CD8-positive, alpha-beta memory T cell (primary cell): ENCODE measurements around the gene CCDC61. TPM values are rescaled to one million over a fixed set of nuclear protein-coding genes. Genes with fewer than 3 reads are reported as not detected.

Source experiments
- CTCF ChIA-PET: fragments of 350-600 bp; sonication (Branson Sonifier 250); formaldehyde crosslinking; loops from one replicate; lab custom pipeline; 2021; ENCODE audit warnings: antibody characterized with exemption; lab: Charles Lee
- POLR2A ChIA-PET: fragments of 350-600 bp; sonication (Branson Sonifier 250); formaldehyde crosslinking; loops from one replicate; lab custom pipeline; 2021; ENCODE audit warnings: antibody characterized with exemption; lab: Charles Lee
- DNase-seq, 5 donors: peaks; one replicate each; pipeline versions ENCODE4 v3.0.0 to v3.0.0-alpha.2; 2020 to 2022; ENCODE audit warnings: mixed read lengths in 1 of 5
- H3K27ac ChIP-seq: one replicate; pipeline ENCODE4 v1.7.0; 2013; ENCODE audit warnings: low read depth, mild to moderate bottlenecking, low read length, moderate library complexity
- H3K27me3 ChIP-seq: 2 replicates; pipeline ENCODE4 v1.7.0; 2013; ENCODE audit warnings: low read length, mild to moderate bottlenecking; ENCODE audit not compliant: insufficient read depth, poor library complexity, severe bottlenecking
- H3K36me3 ChIP-seq: 2 replicates; pipeline ENCODE4 v1.7.0; 2013; ENCODE audit warnings: mild to moderate bottlenecking, low read length, moderate library complexity; ENCODE audit not compliant: insufficient read depth
- H3K4me1 ChIP-seq: 2 replicates; pipeline ENCODE4 v1.7.0; 2013; ENCODE audit warnings: mild to moderate bottlenecking, low read length, moderate library complexity; ENCODE audit not compliant: insufficient read depth
- H3K4me3 ChIP-seq: 2 replicates; pipeline ENCODE4 v1.7.0; 2013; ENCODE audit warnings: mild to moderate bottlenecking, low read length
- H3K9me3 ChIP-seq: 2 replicates; pipeline ENCODE4 v1.7.0; 2013; ENCODE audit warnings: mild to moderate bottlenecking, low read length
- H3K27ac Mint-ChIP-seq, 8 donors: one replicate each; pipeline ENCODE4 v1.8.0; 2020 to 2021; ENCODE audit warnings: mixed read lengths in 8 of 8, mild to moderate bottlenecking in 6 of 8, inconsistent platforms in 3 of 8, moderate library complexity in 3 of 8
- H3K27me3 Mint-ChIP-seq, 2 donors: one replicate each; pipeline ENCODE4 v1.8.0; 2020 to 2021; ENCODE audit warnings: mixed read lengths in 2 of 2, mild to moderate bottlenecking in 1 of 2, moderate library complexity in 1 of 2
- H3K36me3 Mint-ChIP-seq, 3 donors: one replicate each; pipeline ENCODE4 v1.8.0; 2020 to 2021; ENCODE audit warnings: mixed read lengths in 3 of 3, inconsistent platforms in 1 of 3, mild to moderate bottlenecking in 1 of 3
- H3K4me1 Mint-ChIP-seq, 3 donors: one replicate each; pipeline ENCODE4 v1.8.0; 2020 to 2021; ENCODE audit warnings: mixed read lengths in 3 of 3, inconsistent platforms in 1 of 3, mild to moderate bottlenecking in 1 of 3
- H3K4me3 Mint-ChIP-seq, 7 donors: one replicate each; pipeline ENCODE4 v1.8.0; 2020 to 2021; ENCODE audit warnings: mixed read lengths in 7 of 7, mild to moderate bottlenecking in 6 of 7, moderate library complexity in 4 of 7, inconsistent platforms in 2 of 7
- H3K9me3 Mint-ChIP-seq, 5 donors: one replicate each; pipeline ENCODE4 v1.8.0; 2020 to 2022; ENCODE audit warnings: mixed read lengths in 5 of 5, mild to moderate bottlenecking in 3 of 5, moderate library complexity in 2 of 5, inconsistent platforms in 1 of 5
- polyA plus RNA-seq: library from polyadenylated mRNA; unstranded; fragments of 300-500 nt; fragmentation: Illumina TruSeq; gene quantifications from one replicate; pipeline ENCODE4 v1.2.3, GENCODE V29; 2021
- total RNA-seq, 2 experiments: library from RNA; stranded (reverse); gene quantifications; one replicate each; pipeline ENCODE4 v1.2.3, GENCODE V29; 2021

Gene CCDC61
- total and polyA plus RNA-seq, 3 experiments from 2014 or later: 13.8 to 23.3 (median 20.0) TPM

GRCh38 chr19:46042252-46042883 lies 47.1 kb downstream of the CCDC61 start:
- Mint-ChIP-seq H3K27me3 (peaks cover 37 to 76% of the 10 kb centered on the region in 2 donors), H3K27ac (no peak overlapping the region), H3K36me3 (peaks cover 0 to 5% (median 0%) of the 10 kb centered on the region in 3 donors), H3K9me3 (peaks cover 0 to 7% (median 3%) of the 10 kb centered on the region in 5 donors), H3K4me1 (no peaks in the 10 kb centered on the region), H3K4me3 (no peak overlapping the region)
- CTCF ChIA-PET: interaction anchor here (1.0 to 1.6 kb wide), 2 partner anchors 14 kb away, joined by 3 to 4 read pairs; no protein-coding TSS in a partner anchor
- Histone ChIP-seq H3K9me3 (no peaks in the 10 kb centered on the region), H3K36me3 (no peaks in the 10 kb centered on the region), H3K27me3 (peaks cover 22% of the 10 kb centered on the region), H3K4me1 (no peaks in the 10 kb centered on the region), H3K4me3 (no peak overlapping the region), H3K27ac (no peak overlapping the region)
- DNase-seq: no peak
- POLR2A ChIA-PET: no interaction called here

- no peaks in the 10 kb centered on the region for H3K4me1 ChIP-seq
- H3K27me3 ChIP-seq: peaks cover 22% of the 10 kb centered on the region
- Mint-ChIP-seq H3K27me3 (peaks cover 43 to 87% of the 10 kb centered on the region in 2 donors), H3K36me3 (peaks cover 0 to 5% (median 0%) of the 10 kb centered on the region in 3 donors), H3K4me1 (no peaks in the 10 kb centered on the region), H3K27ac (no peak overlapping the region), H3K9me3 (peaks cover 0 to 7% (median 3%) of the 10 kb centered on the region in 5 donors), H3K4me3 (no peak overlapping the region)
- no peak overlapping the region for H3K27ac ChIP-seq
- DNase-seq: no peak
- ChIA-PET POLR2A (no interaction called here), CTCF (interaction anchor here (1.6 kb wide), 1 partner anchor 15 kb away, joined by 3 read pairs; no protein-coding TSS in a partner anchor)
- no peaks in the 10 kb centered on the region for H3K36me3 ChIP-seq
- no peaks in the 10 kb centered on the region for H3K9me3 ChIP-seq
- no peak overlapping the region for H3K4me3 ChIP-seq
These were observed 48.3 kb downstream of the CCDC61 start for GRCh38 chr19:46043519-46043918.

DNA sequence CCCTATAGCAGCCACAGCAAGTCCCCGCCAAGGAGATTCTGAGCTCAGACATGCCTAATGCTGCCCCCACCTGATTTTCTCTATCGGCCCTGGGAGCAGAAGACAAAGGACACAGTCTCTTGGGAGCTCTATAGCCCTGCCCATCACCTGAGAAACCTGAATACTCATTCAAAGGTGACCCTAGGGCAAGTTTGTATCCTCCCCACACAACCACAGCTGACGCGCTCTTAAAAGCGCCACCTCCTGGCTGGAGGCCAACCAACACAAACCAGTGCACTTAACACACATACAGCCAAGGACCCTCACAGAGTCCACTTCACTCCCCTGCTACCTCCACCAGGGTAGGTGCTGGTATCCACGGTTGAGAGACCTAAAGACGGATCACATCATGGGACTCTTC lies 54.3 kb downstream of the CCDC61 start:
- Histone ChIP-seq H3K27me3 (peaks cover 14% of the 10 kb centered on the region), H3K4me3 (no peak overlapping the region), H3K36me3 (no peaks in the 10 kb centered on the region), H3K27ac (no peak overlapping the region), H3K4me1 (no peaks in the 10 kb centered on the region), H3K9me3 (no peaks in the 10 kb centered on the region)
- no peak overlapping the region for H3K27ac Mint-ChIP-seq
- H3K36me3 Mint-ChIP-seq: no peaks in the 10 kb centered on the region
- ChIA-PET POLR2A (no interaction called here), CTCF (no interaction called here)
- no peak for DNase-seq
- H3K4me1 Mint-ChIP-seq: no peaks in the 10 kb centered on the region
- no peak overlapping the region for H3K4me3 Mint-ChIP-seq
- H3K9me3 Mint-ChIP-seq: no peaks in the 10 kb centered on the region
- H3K27me3 Mint-ChIP-seq: peaks cover 31 to 85% of the 10 kb centered on the region in 2 donors

GRCh38 chr19:46052896-46053295 lies 57.6 kb downstream of the CCDC61 start:
- POLR2A ChIA-PET: no interaction called here
- Mint-ChIP-seq H3K27me3 (peaks cover 22 to 81% of the 10 kb centered on the region in 2 donors), H3K4me1 (no peaks in the 10 kb centered on the region), H3K27ac (no peak overlapping the region), H3K36me3 (no peaks in the 10 kb centered on the region), H3K4me3 (no peak overlapping the region), H3K9me3 (no peaks in the 10 kb centered on the region)
- Histone ChIP-seq H3K27ac (no peak overlapping the region), H3K4me1 (no peaks in the 10 kb centered on the region), H3K36me3 (no peaks in the 10 kb centered on the region), H3K27me3 (peaks cover 23% of the 10 kb centered on the region), H3K9me3 (no peaks in the 10 kb centered on the region), H3K4me3 (no peak overlapping the region)
- no peak for DNase-seq
- CTCF ChIA-PET: interaction anchor here (0.7 kb wide), 1 partner anchor 439 kb away, joined by 3 read pairs; no protein-coding TSS in a partner anchor

DNA sequence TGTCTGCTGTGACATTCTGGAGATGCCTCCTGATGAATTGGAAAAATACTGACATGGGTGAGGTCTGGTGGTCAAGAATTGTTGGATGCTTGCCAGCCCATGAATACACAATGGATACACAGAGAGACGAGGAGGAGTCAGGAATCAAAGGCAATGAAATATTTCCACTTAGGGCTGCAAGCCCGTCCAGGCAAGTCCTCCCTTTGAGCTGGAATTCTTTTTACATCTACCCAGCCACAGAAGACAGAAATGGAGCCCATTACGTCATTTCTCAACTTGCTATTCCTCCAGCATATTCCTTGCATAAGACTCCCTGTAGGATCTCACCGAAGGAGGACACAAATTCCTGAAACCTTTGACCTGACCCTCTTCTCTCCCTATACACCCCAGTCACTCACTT lies 61.3 kb downstream of the CCDC61 start:
- Mint-ChIP-seq H3K27ac (no peak overlapping the region), H3K36me3 (no peaks in the 10 kb centered on the region), H3K27me3 (peaks cover 24 to 70% of the 10 kb centered on the region in 2 donors), H3K4me3 (no peak overlapping the region), H3K9me3 (peaks cover 0 to 16% (median 8%) of the 10 kb centered on the region in 5 donors), H3K4me1 (no peaks in the 10 kb centered on the region)
- Histone ChIP-seq H3K9me3 (no peaks in the 10 kb centered on the region), H3K27ac (no peak overlapping the region), H3K4me3 (no peak overlapping the region), H3K4me1 (no peaks in the 10 kb centered on the region), H3K36me3 (no peaks in the 10 kb centered on the region), H3K27me3 (peaks cover 9% of the 10 kb centered on the region)
- CTCF ChIA-PET: no interaction called here
- POLR2A ChIA-PET: no interaction called here
- DNase-seq: no peak

DNA sequence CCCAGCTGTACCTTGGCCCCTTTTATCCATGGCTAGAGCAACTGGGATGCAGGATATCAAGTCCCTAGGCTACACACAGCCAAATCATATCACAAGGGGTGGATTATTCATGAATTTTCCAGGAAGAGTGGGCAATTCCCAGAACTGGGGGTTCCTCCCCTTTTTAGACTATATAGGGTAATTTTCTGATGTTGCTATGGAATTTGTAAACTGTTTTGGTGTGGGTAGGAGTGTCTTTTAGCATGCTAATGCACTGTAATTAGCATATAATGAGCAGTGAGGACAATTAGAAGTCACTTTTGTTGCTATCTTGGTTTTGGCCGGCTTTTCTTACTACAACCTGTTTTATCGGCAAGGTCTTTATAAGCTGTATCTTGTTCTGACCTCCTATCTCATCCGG lies 63.5 kb downstream of the CCDC61 start:
- Mint-ChIP-seq H3K9me3 (peaks cover 0 to 17% (median 8%) of the 10 kb centered on the region in 5 donors), H3K27ac (peak overlapping the region in 1 of 8 donors; percentile 11), H3K4me3 (no peak overlapping the region), H3K36me3 (no peaks in the 10 kb centered on the region), H3K27me3 (peaks cover 31 to 73% of the 10 kb centered on the region in 2 donors), H3K4me1 (no peaks in the 10 kb centered on the region)
- ChIA-PET CTCF (no interaction called here), POLR2A (no interaction called here)
- Histone ChIP-seq H3K27ac (no peak overlapping the region), H3K27me3 (peaks cover 9% of the 10 kb centered on the region), H3K4me3 (no peak overlapping the region), H3K9me3 (no peaks in the 10 kb centered on the region), H3K36me3 (no peaks in the 10 kb centered on the region), H3K4me1 (no peaks in the 10 kb centered on the region)
- no peak for DNase-seq

GRCh38 chr19:46060012-46060411 lies 64.7 kb downstream of the CCDC61 start:
- H3K27me3 ChIP-seq: peaks cover 13% of the 10 kb centered on the region
- Mint-ChIP-seq H3K4me3 (no peak overlapping the region), H3K36me3 (no peaks in the 10 kb centered on the region), H3K27me3 (peaks cover 32 to 69% of the 10 kb centered on the region in 2 donors), H3K9me3 (peaks cover 0 to 17% (median 8%) of the 10 kb centered on the region in 5 donors), H3K4me1 (no peaks in the 10 kb centered on the region), H3K27ac (no peak overlapping the region)
- no peak for DNase-seq
- H3K36me3 ChIP-seq: no peaks in the 10 kb centered on the region
- no peaks in the 10 kb centered on the region for H3K9me3 ChIP-seq
- no peak overlapping the region for H3K27ac ChIP-seq
- POLR2A ChIA-PET: no interaction called here
- no peak overlapping the region for H3K4me3 ChIP-seq
- CTCF ChIA-PET: no interaction called here
- no peaks in the 10 kb centered on the region for H3K4me1 ChIP-seq

DNA sequence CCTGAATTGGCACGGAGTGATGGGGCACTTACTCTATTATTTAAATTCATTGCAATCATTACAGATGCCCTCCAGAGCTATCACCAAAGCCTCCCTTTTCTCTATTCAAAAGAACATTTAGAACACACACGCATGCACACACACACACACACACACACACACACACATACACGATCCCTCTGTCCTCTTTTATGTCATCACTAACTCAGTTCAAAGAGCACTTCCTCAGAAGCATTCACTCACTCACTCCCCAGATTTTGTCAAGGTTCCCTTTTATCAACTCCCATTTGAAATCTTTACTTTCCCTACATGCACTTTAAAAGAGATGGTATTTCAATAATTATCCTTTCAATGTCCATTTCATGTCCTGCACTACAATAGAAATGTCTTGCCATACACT lies 67.9 kb downstream of the CCDC61 start:
- no peak overlapping the region for H3K4me3 ChIP-seq
- CTCF ChIA-PET: no interaction called here

More for the DNA sequence above, 67.9 kb downstream of the CCDC61 start:
- no peak for DNase-seq
- Histone ChIP-seq H3K9me3 (no peaks in the 10 kb centered on the region), H3K27me3 (peaks cover 4% of the 10 kb centered on the region), H3K4me1 (no peaks in the 10 kb centered on the region), H3K27ac (no peak overlapping the region), H3K36me3 (no peaks in the 10 kb centered on the region)
- no peaks in the 10 kb centered on the region for H3K36me3 Mint-ChIP-seq
- H3K27me3 Mint-ChIP-seq: peaks cover 43 to 74% of the 10 kb centered on the region in 2 donors
- peaks cover 0 to 17% (median 8%) of the 10 kb centered on the region in 5 donors for H3K9me3 Mint-ChIP-seq
- no peaks in the 10 kb centered on the region for H3K4me1 Mint-ChIP-seq
- H3K4me3 Mint-ChIP-seq: no peak overlapping the region
- POLR2A ChIA-PET: no interaction called here
- H3K27ac Mint-ChIP-seq: no peak overlapping the region
